MM.1S (cell line): ENCODE data around the gene CPEB4.

Experiments
- DNase-seq: peaks from one replicate; pipeline ENCODE4 v3.0.0-alpha.2; 2015
- H2AFZ ChIP-seq: fragments of 300-600 bp; sonication (generic); 2 replicates; pipeline ENCODE4 v1.6.0; 2016; ENCODE audit warnings: antibody characterized with exemption, low read length
- H3F3A ChIP-seq: fragments of 300-600 bp; sonication (generic); 2 replicates; pipeline ENCODE4 v1.6.1; 2016; ENCODE audit warnings: mild to moderate bottlenecking, antibody characterized with exemption, low read length, moderate library complexity, mixed read lengths; ENCODE audit not compliant: insufficient read depth
- H3K27ac ChIP-seq: fragments of 300-600 bp; sonication (generic); 2 replicates; pipeline ENCODE4 v1.5.1; 2016; ENCODE audit warnings: mild to moderate bottlenecking, low read length
- H3K27me3 ChIP-seq: fragments of 300-600 bp; sonication (generic); replicated peaks from 2 replicates; pipeline ENCODE4 v1.6.0; 2016; ENCODE audit warnings: low read length; ENCODE audit not compliant: insufficient read depth
- H3K36me3 ChIP-seq: fragments of 300-600 bp; sonication (generic); replicated peaks from 2 replicates; pipeline ENCODE4 v1.6.1; 2016; ENCODE audit warnings: mild to moderate bottlenecking, low read length, mixed read lengths; ENCODE audit not compliant: insufficient read depth
- H3K4me1 ChIP-seq: fragments of 300-600 bp; sonication (generic); 2 replicates; pipeline ENCODE4 v1.6.1; 2016; ENCODE audit warnings: low read length, mixed read lengths
- H3K4me2 ChIP-seq: fragments of 300-600 bp; sonication (generic); 2 replicates; pipeline ENCODE4 v1.6.0; 2016; ENCODE audit warnings: low read depth, low read length
- H3K4me3 ChIP-seq: fragments of 300-600 bp; sonication (generic); 2 replicates; pipeline ENCODE4 v1.5.1; 2016; ENCODE audit warnings: low read length, mixed read lengths
- H3K79me2 ChIP-seq: fragments of 300-600 bp; sonication (generic); 2 replicates; pipeline ENCODE4 v1.6.1; 2016; ENCODE audit warnings: mixed run types, low read length, mixed read lengths
- H3K9ac ChIP-seq: fragments of 300-600 bp; sonication (generic); 2 replicates; pipeline ENCODE4 v1.6.1; 2016; ENCODE audit warnings: low read length, mixed read lengths
- H3K9me2 ChIP-seq: fragments of 300-600 bp; sonication (generic); replicated peaks from 2 replicates; pipeline ENCODE4 v1.6.1; 2016; ENCODE audit warnings: mild to moderate bottlenecking, low read length, mixed read lengths; ENCODE audit not compliant: insufficient read depth
- H3K9me3 ChIP-seq: fragments of 300-600 bp; sonication (generic); replicated peaks from 2 replicates; pipeline ENCODE4 v1.6.1; 2016; ENCODE audit warnings: mild to moderate bottlenecking, low read length, mixed read lengths; ENCODE audit not compliant: insufficient read depth
- H4K20me1 ChIP-seq: fragments of 300-600 bp; sonication (generic); 2 replicates; pipeline ENCODE4 v1.6.1; 2016; ENCODE audit warnings: mild to moderate bottlenecking, low read length, moderate library complexity, mixed read lengths; ENCODE audit not compliant: insufficient read depth
- EZH2 ChIP-seq: fragments of 300-600 bp; sonication (generic); optimal IDR thresholded peaks from 2 replicates; pipeline ENCODE3; 2017; ENCODE audit warnings: low read depth, mild to moderate bottlenecking, antibody characterized with exemption, low read length, mixed read lengths
- EZH2phosphoT487 ChIP-seq: fragments of 300-600 bp; sonication (generic); IDR thresholded peaks from 2 replicates; pipeline ENCODE4 v1.6.1; 2018; ENCODE audit warnings: antibody characterized with exemption, low read length
- TF ChIP-seq, protein P1 (sequence below): fragments of 300-600 bp; sonication (generic); IDR thresholded peaks from 2 replicates; pipeline ENCODE4 v1.5.1; 2016; ENCODE audit warnings: antibody characterized with exemption, low read length, mixed read lengths

Gene CPEB4

DNA sequence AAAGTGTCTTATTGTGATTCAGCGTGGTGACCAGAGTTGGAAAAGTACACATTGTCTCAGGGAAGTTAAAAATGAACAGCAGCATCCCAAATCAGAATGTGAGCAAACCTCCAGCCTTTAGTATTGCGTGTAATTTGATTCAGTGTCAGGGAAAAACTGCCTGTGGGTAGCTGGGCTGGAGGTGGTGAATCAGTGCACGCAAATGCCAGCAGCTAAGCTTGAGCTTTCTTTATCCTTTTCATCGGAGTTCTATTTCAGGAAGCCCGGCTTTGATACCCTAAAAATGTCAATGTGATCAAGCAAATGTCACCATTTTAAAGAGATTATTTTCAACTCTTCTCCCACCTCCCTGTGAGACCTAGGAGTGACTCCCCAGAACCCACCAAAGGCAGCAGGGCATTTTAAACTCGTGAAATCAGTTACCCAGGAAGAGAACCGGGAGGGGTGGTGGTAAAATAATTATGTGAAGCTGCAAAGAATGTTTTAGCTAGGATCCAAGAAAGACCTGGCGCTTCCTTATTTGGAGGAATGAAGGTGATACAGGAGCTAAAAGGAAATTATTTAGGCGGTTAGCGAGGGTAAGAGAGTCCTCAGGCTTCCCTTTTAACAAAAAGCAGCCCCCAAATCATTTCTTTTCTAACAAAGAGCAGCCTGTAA, 75.2 kb downstream of the CPEB4 start:
- DNase-seq = no peak
- Histone ChIP-seq H3K9me3 (no peaks in the 10 kb centered on the region), H3K4me3 (no peak overlapping the region), H3K27me3 (no peaks in the 10 kb centered on the region), H3K9ac (no peak overlapping the region), H3K9me2 (no peaks in the 10 kb centered on the region), H3K27ac (no peak overlapping the region), H4K20me1 (no peaks in the 10 kb centered on the region), H3K4me1 (no peaks in the 10 kb centered on the region; the same call in 1 of the 2 replicates), H3K36me3 (peaks cover 6% of the 10 kb centered on the region; the same call in 1 of the 2 replicates), H2AFZ (no peak overlapping the region), H3F3A (peaks cover 28% of the 10 kb centered on the region), H3K79me2 (peaks cover 8% of the 10 kb centered on the region; the same call in 1 of the 2 replicates), H3K4me2 (no peak overlapping the region)
- TF ChIP-seq EZH2 = no peak
- TF ChIP-seq, protein P1, sequence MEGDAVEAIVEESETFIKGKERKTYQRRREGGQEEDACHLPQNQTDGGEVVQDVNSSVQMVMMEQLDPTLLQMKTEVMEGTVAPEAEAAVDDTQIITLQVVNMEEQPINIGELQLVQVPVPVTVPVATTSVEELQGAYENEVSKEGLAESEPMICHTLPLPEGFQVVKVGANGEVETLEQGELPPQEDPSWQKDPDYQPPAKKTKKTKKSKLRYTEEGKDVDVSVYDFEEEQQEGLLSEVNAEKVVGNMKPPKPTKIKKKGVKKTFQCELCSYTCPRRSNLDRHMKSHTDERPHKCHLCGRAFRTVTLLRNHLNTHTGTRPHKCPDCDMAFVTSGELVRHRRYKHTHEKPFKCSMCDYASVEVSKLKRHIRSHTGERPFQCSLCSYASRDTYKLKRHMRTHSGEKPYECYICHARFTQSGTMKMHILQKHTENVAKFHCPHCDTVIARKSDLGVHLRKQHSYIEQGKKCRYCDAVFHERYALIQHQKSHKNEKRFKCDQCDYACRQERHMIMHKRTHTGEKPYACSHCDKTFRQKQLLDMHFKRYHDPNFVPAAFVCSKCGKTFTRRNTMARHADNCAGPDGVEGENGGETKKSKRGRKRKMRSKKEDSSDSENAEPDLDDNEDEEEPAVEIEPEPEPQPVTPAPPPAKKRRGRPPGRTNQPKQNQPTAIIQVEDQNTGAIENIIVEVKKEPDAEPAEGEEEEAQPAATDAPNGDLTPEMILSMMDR = no peak
- TF ChIP-seq EZH2phosphoT487 = no peak

- no peak overlapping the region for H3K27ac ChIP-seq
- DNase-seq = no peak
Observed at GRCh38 chr5:173963867-173964441, 75.8 kb downstream of the CPEB4 start.

GRCh38 chr5:173964506-173964905, 76.4 kb downstream of the CPEB4 start:
- no peak for TF ChIP-seq EZH2phosphoT487
- no peak for DNase-seq
- Histone ChIP-seq H3K9ac (no peak overlapping the region), H4K20me1 (no peaks in the 10 kb centered on the region), H3K27me3 (no peaks in the 10 kb centered on the region), H3K36me3 (peaks cover under 1% of the 10 kb centered on the region; the same call in 1 of the 2 replicates), H3K27ac (no peak overlapping the region), H2AFZ (no peak overlapping the region), H3K79me2 (peaks cover under 1% of the 10 kb centered on the region; the same call in 1 of the 2 replicates), H3K9me2 (no peaks in the 10 kb centered on the region), H3K4me2 (no peak overlapping the region), H3F3A (peaks cover 28% of the 10 kb centered on the region), H3K9me3 (no peaks in the 10 kb centered on the region), H3K4me1 (no peaks in the 10 kb centered on the region; the same call in 1 of the 2 replicates), H3K4me3 (no peak overlapping the region)

More at GRCh38 chr5:173963867-173964441, 75.8 kb downstream of the CPEB4 start:
- Histone ChIP-seq H3K4me2 (no peak overlapping the region), H3K4me3 (no peak overlapping the region), H3K9ac (no peak overlapping the region), H4K20me1 (no peaks in the 10 kb centered on the region), H3K79me2 (peaks cover 6% of the 10 kb centered on the region; the same call in 1 of the 2 replicates), H3K27me3 (no peaks in the 10 kb centered on the region), H3K9me2 (no peaks in the 10 kb centered on the region), H3K4me1 (no peaks in the 10 kb centered on the region; the same call in 1 of the 2 replicates), H3F3A (peaks cover 28% of the 10 kb centered on the region), H3K36me3 (peaks cover 6% of the 10 kb centered on the region; the same call in 1 of the 2 replicates), H3K9me3 (no peaks in the 10 kb centered on the region), H2AFZ (no peak overlapping the region)
- TF ChIP-seq EZH2phosphoT487 (no peak), EZH2 (no peak)
- TF ChIP-seq, protein P1 = no peak

DNA sequence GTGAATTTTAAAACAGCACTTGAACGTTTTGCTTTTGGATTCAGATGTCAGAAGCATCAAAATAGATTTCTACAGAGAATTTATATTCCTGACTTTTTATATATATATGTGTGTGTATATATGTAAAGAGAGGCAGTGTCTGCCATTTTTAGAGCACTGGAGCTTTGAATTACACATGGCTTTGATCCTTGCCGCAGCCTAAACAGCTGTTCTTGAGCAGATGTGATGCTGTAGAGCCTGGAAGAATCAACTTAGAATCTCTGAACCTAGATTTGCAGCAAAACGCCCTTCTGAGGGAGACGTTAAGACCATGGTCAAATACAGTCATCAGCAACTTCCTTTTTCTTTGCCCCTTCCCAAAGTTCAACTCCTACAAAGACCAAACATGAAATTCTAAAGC, 79.1 kb downstream of the CPEB4 start:
- Histone ChIP-seq H3K4me2 (no peak overlapping the region), H2AFZ (no peak overlapping the region), H3K9ac (no peak overlapping the region), H3K27me3 (no peaks in the 10 kb centered on the region), H3K4me3 (no peak overlapping the region), H3K36me3 (no peaks in the 10 kb centered on the region), H4K20me1 (no peaks in the 10 kb centered on the region), H3K79me2 (no peaks in the 10 kb centered on the region), H3K27ac (no peak overlapping the region), H3K9me2 (no peaks in the 10 kb centered on the region), H3F3A (peaks cover 15% of the 10 kb centered on the region), H3K9me3 (no peaks in the 10 kb centered on the region), H3K4me1 (peaks cover 10% of the 10 kb centered on the region)
- TF ChIP-seq, protein P1 = no peak
- no peak for TF ChIP-seq EZH2phosphoT487
- TF ChIP-seq EZH2 = no peak
- no peak for DNase-seq
